Measurements from ENCODE around the gene ZNRD2. TPM values are rescaled to one million over a fixed set of nuclear protein-coding genes. Genes with fewer than 3 reads are reported as not detected.

The ZNRD2 gene
- total RNA-seq, 1 donor from 2014 or later: 45.1 TPM

DNA sequence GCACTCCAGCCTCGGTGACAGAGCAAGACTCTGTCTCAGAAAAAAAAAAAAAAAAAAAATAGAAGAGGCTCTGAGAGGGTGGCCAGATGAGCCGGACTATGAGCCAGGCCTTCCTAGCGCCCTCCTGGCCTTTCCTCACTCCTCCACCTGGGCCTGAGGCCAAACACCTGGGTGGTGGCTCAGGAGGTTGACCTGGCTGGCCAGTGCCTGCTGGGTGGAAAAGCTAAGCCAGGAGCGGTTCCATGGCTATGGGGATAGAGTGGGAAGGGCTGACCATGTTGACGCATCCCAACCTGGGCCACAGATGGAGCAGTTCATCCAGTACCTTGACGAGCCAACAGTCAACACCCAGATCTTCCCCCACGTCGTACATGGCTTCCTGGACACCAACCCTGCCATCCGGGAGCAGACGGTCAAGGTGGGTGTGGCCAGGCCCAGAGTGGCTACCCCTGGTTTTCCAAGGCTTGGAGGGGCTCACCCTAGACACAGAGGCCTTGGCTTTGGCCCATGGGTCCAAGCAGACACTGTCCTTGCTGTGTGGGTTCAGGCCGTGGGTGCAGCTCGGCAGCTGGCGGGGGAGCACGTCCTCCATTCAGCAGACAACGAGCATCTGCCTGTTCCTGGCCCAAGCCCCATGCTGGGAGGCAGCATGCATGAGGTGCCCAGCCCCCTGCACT is 37.8 kb upstream of the ZNRD2 start:
- H3K4me1 Mint-ChIP-seq (ENCODE audit: low read depth, unreplicated experiment): peaks cover 6% of the 10 kb centered on the region
- Histone ChIP-seq H4K20me1 (ENCODE audit: insufficient read depth, low read length) (peaks cover 87% of the 10 kb centered on the region), H3K9ac (ENCODE audit: low read length) (no peak overlapping the region), H3K4me1 (ENCODE audit: insufficient read depth, low read length) (no peaks in the 10 kb centered on the region), H3K79me2 (ENCODE audit: insufficient read depth, low read length) (peaks cover 15% of the 10 kb centered on the region), H3K27ac (ENCODE audit: low read depth, low read length) (no peak overlapping the region), H3K9me3 (ENCODE audit: insufficient read depth, low read depth, low read length) (no peaks in the 10 kb centered on the region), H3K4me2 (ENCODE audit: low read length) (no peak overlapping the region), H3K36me3 (ENCODE audit: insufficient read depth, low read length) (peaks cover 29% of the 10 kb centered on the region), H3K4me3 (ENCODE audit: insufficient read depth, low read depth, low read length) (no peak overlapping the region), H3K27me3 (ENCODE audit: insufficient read depth, low read length) (no peaks in the 10 kb centered on the region), H2AFZ (ENCODE audit: low read depth, low read length) (no peak overlapping the region)
- peaks cover 22% of the 10 kb centered on the region for H3K36me3 Mint-ChIP-seq (ENCODE audit: low read depth, unreplicated experiment)
- TF ChIP-seq CTCF (IDR thresholded peaks at IDR 0.05; ENCODE audit: insufficient read depth, low read depth, low read length) (no peak), EZH2 (IDR thresholded peaks at IDR 0.05; ENCODE audit: insufficient read depth, low read length) (no peak)
- FAIRE-seq (no peak), DNase-seq (ENCODE audit: low read depth) (no peak)
- no peak overlapping the region for H3K4me3 Mint-ChIP-seq (ENCODE audit: unreplicated experiment)
- H3K27me3 Mint-ChIP-seq (ENCODE audit: low read depth, unreplicated experiment): no peaks in the 10 kb centered on the region
- H3K9me3 Mint-ChIP-seq (ENCODE audit: unreplicated experiment): no peaks in the 10 kb centered on the region
- H3K27ac Mint-ChIP-seq (ENCODE audit: unreplicated experiment): no peak overlapping the region

DNA sequence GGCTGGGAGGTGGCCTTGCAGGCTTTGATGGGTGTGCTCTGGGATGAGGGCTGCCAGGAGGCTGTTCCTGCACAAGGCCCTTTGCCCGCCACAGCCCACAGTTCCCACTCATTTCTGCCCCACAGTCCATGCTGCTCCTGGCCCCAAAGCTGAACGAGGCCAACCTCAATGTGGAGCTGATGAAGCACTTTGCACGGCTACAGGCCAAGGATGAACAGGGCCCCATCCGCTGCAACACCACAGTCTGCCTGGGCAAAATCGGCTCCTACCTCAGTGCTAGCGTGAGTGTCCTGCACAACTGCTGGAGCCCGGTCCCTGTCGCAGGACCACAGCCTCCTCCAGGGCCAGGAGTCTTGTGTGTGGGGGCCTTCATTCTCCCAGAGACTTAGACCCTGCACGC is 35.2 kb upstream of the ZNRD2 start:
- no peak overlapping the region for H3K4me2 ChIP-seq (ENCODE audit: low read length)
- no peak for FAIRE-seq

More for the DNA sequence above, 35.2 kb upstream of the ZNRD2 start:
- no peak overlapping the region for H3K27ac Mint-ChIP-seq (ENCODE audit: unreplicated experiment)
- Histone ChIP-seq H3K4me1 (ENCODE audit: insufficient read depth, low read length) (no peaks in the 10 kb centered on the region), H3K79me2 (ENCODE audit: insufficient read depth, low read length) (no peaks in the 10 kb centered on the region), H3K4me3 (ENCODE audit: insufficient read depth, low read depth, low read length) (no peak overlapping the region), H2AFZ (ENCODE audit: low read depth, low read length) (no peak overlapping the region), H3K27ac (ENCODE audit: low read depth, low read length) (no peak overlapping the region), H4K20me1 (ENCODE audit: insufficient read depth, low read length) (peaks cover 78% of the 10 kb centered on the region), H3K9me3 (ENCODE audit: insufficient read depth, low read depth, low read length) (no peaks in the 10 kb centered on the region), H3K27me3 (ENCODE audit: insufficient read depth, low read length) (no peaks in the 10 kb centered on the region), H3K36me3 (ENCODE audit: insufficient read depth, low read length) (peaks cover 26% of the 10 kb centered on the region), H3K9ac (ENCODE audit: low read length) (no peak overlapping the region)
- no peak for TF ChIP-seq EZH2 (IDR thresholded peaks at IDR 0.05; ENCODE audit: insufficient read depth, low read length)
- no peak for TF ChIP-seq CTCF (IDR thresholded peaks at IDR 0.05; ENCODE audit: insufficient read depth, low read depth, low read length)
- H3K36me3 Mint-ChIP-seq (ENCODE audit: low read depth, unreplicated experiment): peaks cover 16% of the 10 kb centered on the region
- H3K4me1 Mint-ChIP-seq (ENCODE audit: low read depth, unreplicated experiment): peaks cover 2% of the 10 kb centered on the region
- no peak overlapping the region for H3K4me3 Mint-ChIP-seq (ENCODE audit: unreplicated experiment)
- no peaks in the 10 kb centered on the region for H3K27me3 Mint-ChIP-seq (ENCODE audit: low read depth, unreplicated experiment)
- no peaks in the 10 kb centered on the region for H3K9me3 Mint-ChIP-seq (ENCODE audit: unreplicated experiment)
- no peak for DNase-seq (ENCODE audit: low read depth)

Data from astrocyte (in vitro differentiated cells and primary cell).